ENCODE results near the gene NEAT1.
A peak's percentile ranks its signal among the peaks of the same experiment; 100 is the strongest.
"Not testable (repeated sequence)": the region's sequence is repeated elsewhere in the genome, so short reads cannot be mapped to it uniquely, and the experiment has no call there.

NEAT1 gene

DNA sequence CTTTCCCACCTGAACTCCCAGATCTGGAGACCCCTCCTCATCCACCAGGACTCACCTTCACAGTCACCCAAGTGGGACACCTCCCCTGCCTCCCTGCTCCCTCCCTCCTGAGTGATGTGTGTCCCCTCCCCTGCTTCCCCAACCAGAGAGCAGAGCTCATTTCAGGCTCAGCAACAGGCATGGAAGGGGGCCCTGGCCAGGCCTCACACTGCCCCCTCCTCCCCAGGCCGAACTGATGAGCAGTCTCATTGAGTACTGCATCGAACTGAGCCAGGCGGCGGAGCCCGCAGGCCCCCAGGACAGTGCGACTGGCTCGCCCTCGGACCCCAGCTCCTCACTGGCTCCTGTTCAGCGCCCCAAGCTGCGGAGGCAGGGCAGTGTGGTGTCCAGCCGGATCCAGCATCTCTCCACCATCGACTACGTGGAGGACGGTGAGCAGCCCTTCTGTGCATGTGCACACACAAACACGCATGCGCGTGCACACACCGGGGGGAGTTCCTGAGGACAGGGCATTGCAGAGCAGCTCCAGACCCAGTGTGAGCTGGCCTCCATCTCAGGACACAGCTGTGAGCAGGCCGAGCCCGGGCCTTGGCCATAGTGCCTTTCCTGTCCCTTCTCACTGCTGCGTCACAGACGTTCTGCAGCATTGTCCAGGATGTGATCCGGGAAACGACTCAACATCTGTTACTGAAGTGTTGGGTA is 17.8 kb upstream of the NEAT1 start:
- no peak for DNase-seq (ENCODE audit: low spot score)

- DNase-seq (ENCODE audit: low spot score) = no peak
Measured at GRCh38 chr11:65410936-65411680, 11.5 kb upstream of the NEAT1 start.

DNA sequence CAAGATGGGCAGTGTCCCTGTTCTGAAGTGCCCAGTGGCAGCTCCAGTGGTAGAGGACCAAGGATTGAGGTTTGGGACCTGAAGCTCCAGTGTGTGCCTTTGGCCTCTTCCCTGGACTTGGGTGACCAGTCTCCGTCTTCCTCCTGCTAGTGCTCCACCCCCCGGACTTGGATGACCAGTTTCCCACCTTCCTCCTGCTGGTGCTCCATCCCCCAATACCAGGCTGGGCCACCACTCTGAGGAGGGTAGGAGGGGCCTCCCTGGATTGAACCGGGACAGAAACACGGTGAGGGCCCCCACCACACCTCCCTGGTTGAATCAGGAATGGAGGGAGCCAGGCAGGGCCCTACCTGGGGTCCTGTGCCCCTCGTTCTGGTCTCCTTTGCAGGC is 10.9 kb upstream of the NEAT1 start:
- DNase-seq (ENCODE audit: low spot score) = no peak

DNA sequence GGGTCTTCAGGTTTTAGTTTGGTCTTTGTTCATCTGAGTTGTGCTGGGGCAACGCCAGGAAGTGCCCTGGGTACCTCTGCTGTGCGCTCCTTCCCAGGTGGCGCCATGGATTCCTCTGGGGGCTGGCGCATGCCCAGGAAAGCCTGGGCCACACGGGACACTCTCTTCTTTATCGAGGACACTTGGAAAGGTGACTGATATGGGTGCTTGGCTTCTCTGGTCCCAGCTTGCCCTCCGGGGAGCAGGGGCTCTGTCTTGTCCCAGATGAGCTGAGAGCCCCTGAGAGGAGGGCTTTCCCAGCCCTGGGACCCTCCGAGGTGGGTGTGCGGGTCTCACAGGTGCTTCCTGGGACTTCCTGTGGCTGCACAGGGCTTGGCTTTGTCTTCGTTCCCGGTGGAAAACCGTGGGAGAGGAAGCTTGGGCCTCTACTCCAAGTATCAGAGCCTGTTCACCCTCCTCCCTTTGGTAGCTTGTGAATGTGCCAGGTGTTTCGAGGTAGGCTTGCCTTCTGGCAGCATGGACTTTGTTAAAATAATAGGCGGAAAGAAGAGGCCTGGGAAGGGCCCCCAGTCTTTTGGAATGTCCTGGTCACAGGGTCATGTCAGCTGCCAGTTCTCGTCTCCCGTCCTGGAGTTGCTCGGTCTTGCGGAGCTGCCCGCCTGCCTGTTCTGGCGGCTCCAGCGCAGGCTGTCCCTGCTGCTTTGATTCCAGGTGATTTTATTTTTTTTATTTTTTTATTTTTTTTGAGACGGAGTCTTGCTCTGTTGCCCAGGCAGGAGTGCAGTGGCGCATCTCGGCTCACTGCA is 10.1 kb upstream of the NEAT1 start:
- no peak for DNase-seq (ENCODE audit: low spot score)

- DNase-seq (ENCODE audit: low spot score) = not testable (repeated sequence)
Measured at GRCh38 chr11:65413077-65413664, 9.4 kb upstream of the NEAT1 start.

DNA sequence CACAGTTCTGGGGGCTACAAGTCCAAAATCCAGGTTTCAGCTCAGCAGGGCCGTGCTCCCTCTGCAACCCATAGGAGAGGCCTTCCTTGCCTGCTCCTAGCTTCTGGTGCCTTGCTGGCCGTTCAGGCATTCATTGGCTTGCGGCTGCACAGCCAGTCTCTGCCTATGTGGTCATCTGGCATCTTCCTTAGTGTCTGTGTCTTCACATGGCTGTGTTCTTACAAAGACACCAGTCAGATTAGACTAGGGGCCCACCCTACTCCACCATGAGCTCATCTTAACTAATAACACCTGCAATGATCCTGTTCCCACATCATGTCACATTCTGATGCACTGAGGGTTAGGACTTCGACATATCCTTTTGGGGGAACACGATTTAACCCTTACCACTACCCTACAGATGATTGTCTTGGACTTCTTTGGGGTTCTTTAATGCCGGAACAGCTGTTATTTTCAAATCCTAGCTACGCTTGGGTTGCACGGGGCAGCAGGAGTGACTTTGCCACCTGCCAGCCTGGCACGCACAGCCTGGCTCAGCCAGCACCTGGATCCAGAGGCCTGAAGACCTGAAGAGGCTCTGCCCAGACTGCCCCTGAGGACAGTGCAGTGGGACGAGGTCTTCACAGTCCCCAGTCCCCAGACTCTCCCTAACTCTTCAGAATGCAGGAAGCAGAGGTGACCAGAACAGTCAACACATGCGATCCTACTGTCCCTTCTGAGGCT is 7.7 kb upstream of the NEAT1 start:
- no peak for DNase-seq (ENCODE audit: low spot score)

DNA sequence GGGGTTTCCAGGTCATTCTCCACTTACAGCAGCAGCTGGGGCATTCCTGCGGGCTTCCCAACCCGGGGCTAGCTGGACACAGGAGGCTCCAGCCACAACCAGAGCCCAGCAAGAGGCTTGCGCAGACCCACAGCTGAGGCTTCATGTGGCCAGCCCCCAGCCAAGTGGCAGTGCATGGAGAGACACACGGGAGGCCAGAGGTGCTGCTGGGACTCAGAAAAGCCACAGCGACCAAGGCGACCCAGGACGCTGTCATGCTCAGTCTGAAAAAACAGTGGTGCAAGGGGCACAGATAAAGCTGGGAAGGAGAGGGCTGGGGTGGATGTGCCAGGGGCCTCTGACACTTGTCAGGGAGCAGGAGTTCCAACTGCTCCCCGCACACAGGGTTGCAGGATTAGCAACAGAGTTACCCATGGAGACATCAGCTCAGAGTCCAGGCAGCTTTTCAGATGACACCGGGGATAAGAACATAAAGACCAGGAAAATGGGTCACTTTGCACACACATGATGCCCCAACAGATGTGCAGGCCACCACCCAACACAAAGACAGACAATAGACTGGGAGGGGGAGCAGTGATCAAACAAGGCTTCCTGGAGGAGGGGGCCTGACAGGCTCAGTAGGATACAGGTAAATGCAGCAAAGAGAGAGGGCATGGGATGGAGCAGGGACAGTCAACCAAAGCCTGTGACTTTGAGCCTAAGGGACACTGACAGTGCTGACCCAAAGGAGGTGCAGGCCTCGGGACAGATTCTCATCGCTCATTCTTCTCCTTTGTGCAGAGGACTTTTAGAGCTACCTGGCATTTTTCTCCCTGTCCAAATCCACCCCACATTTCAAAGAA is 6.9 kb upstream of the NEAT1 start:
- DNase-seq (ENCODE audit: low spot score) = no peak

GRCh38 chr11:65416341-65416824 is 6.2 kb upstream of the NEAT1 start:
- peak; percentile 83 for DNase-seq (ENCODE audit: low spot score)

DNA sequence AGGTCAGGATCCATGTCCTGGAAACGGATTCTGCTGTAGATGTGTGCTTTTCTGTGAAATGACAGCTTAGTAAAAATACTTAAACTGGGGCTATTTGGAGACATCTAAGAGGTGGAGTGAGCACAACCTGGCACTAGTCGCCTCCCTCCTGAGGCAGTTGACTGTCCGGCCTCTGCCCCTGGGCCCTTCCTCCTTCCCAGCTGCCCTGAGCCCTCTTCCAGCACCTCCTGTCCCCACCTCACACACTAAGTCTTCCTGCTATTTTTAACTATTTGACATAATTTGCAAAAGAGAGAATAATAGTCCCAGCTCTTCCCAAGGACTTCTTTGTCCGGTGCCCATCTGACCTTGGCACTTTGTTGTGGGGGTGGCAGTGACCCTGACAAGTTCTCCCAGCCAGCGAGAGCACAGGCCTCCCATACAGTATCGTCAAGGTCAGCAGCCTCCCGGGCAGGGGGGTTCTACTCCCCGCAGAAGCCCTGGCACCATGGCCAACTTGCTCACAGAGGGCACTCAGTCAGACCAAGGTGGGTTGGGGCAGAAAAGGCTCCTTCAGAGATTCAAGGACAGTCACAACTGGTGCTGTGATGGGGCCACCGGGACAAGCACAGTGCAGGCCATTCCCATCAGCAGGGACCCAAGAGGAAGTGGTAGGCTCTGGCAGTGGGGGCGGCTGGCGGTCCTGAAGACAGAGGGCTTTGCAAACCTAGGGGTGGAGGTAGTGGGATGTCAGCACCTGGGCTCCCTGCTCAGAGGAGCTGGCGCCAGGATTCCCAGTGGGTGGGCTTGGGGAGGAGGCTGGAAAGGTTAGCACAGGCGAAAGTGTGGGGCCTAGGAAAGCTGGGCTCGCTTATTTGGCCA is 5.5 kb upstream of the NEAT1 start:
- DNase-seq (ENCODE audit: low spot score) = no peak

DNA sequence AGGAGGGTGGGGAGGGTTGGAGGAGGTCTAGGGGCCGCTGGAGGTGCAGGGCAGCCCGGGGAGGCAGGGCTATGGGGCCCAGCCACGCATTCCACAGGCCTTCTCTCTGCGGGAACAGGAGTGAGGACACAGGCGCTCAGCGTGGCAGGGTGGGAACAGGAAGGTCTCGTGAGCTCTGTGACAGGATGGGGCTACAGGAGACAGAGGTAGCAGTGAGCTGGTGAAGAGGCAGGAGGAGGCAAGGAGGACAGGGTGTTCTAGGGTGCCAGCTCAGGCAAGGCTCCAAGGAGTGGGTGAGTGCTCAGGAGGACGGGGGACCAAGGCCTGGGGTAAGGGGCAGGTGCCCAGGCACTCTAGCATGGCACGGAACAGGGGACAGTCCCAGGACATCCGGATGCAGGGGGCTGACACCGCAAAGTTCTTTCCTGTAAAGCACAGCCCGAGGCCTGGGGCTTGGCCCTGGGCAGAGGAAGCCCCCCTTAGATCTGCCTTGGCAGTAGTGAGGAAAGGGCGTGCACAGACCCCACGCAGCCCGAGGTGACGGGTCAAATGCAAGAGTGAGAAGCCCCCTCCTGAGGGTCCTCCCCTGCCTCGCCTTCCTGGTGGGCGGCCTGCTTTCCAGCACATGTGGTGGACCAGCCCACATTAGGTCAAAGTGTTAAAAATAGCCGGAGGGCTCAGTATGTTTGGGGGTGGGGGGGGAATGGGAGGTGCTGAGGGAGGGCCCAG is 4.7 kb upstream of the NEAT1 start:
- no peak for DNase-seq (ENCODE audit: low spot score)

DNA sequence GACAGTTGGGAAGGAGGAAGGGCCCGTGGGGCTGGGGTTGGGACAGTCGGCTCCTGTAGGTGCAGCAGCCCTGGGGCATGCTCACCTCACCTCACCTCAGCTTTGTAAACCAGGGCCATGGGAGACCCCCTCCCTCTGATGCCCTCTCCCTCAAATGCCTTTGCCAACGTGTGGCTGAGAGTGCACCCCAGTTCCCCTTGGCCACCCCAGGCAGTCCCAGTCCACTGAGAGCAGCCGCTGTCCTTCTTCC is 4.2 kb upstream of the NEAT1 start:
- no peak for DNase-seq (ENCODE audit: low spot score)

GRCh38 chr11:65418681-65419459 is 3.7 kb upstream of the NEAT1 start:
- DNase-seq (ENCODE audit: low spot score) = peak; percentile 94

- no peak for DNase-seq (ENCODE audit: low spot score)
Measured at GRCh38 chr11:65419460-65419771, 3.2 kb upstream of the NEAT1 start.

DNA sequence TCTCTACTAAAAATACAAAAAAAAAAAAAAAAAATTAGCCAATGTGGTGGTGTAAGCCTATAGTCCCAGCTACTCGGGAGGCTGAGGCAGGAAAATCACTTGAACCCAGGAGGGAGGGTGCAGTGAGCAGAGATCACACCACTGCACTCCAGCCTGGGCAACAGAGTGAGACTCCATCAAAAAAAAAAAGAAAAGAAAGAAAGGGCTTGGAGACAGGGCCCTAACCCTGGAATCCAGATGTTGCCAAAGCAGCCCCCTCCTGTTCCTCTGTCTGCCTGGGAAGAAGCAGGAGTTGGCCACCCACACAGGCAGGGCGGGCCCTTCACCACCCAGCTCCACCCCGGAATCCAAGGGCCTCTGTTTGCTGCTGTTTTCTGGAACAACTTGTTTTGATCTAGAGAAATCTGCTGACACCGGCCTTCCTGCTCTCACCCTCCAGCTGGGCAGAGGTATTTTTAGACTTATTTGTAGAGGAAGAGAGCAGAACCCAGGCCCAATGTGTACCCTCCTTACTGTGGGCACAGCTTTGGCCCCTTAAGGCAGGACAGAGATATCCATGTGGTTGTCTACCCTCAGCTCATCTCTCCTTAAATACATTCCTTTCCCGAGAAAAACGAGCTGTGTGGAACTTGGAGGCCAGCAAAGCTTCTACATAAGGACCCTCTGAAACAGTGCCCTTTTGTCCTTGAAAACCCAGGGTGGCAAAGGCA is 2.7 kb upstream of the NEAT1 start:
- DNase-seq (ENCODE audit: low spot score) = no peak

- DNase-seq (ENCODE audit: low spot score) = no peak
Measured at GRCh38 chr11:65420506-65420905, 2.1 kb upstream of the NEAT1 start.

DNA sequence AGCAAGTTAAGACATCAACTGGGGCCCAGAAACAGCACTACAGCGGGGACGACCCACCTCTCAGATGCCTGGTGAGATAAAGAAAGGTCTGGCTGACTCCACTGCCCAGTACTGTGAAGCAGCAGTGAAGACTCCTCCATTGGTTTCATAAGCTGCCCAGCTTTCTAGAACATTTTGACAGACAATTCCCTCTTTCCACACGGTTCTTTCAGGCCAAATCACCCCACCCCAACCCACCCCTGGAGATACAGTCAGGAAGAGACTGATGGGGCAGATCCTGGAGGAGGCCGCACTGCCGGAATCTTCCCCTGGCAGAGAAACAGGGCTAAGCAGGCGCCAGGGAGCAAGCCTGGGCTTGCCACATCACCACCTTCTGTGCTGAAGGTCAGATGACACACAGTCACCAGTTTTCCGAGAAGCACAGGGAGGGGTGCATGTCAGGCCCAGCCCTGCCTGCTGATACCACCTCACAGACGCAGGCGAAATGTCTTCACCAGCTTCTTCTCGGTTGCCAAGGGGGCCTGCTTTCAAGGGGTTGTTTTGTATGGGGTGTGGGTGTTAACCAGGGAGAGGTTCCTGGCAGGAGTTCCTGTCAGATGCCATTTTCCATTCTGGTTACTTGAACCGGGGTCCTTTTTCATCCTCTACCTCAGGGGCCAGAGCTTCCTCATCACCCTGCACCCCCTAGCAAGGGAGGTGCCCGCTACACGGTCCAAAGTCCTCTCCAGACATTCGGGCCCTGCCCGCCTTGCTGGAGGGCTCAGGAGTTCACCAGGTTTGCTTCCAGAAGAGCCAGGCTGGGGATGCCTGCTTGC is 1.4 kb upstream of the NEAT1 start:
- peak; percentile 67 for DNase-seq (ENCODE audit: low spot score)
